BLaER1 treated with 17β-estradiol and CSF1 and Interleukin-3, amounts not matched to agents 10 nM and 100 nM (cell line): Measurements from ENCODE around the gene LCOR.

Experiments
- H3K27ac ChIP-seq, 11 experiments: shearing (Covaris generic); formaldehyde crosslinking; 2 replicates each; pipeline ENCODE4 v1.8.1; 2022
- H3K27me3 ChIP-seq, 11 experiments: shearing (Covaris generic); formaldehyde crosslinking; 2 replicates each; pipeline ENCODE4 v1.8.1; 2022
- H3K36me3 ChIP-seq, 11 experiments: shearing (Covaris generic); formaldehyde crosslinking; 2 replicates each; pipeline ENCODE4 v1.8.1; 2022
- H3K4me1 ChIP-seq, 10 experiments: shearing (Covaris generic); formaldehyde crosslinking; 2 replicates each; pipeline ENCODE4 v1.8.1; 2022
- H3K4me2 ChIP-seq, 11 experiments: shearing (Covaris generic); formaldehyde crosslinking; 2 replicates each; pipeline ENCODE4 v1.8.1; 2022
- H3K4me3 ChIP-seq, 10 experiments: shearing (Covaris generic); formaldehyde crosslinking; 2 replicates each; pipeline ENCODE4 v1.8.1; 2022
- H3K9ac ChIP-seq, 11 experiments: shearing (Covaris generic); formaldehyde crosslinking; 2 replicates each; pipeline ENCODE4 v1.8.1; 2022
- H3K9me3 ChIP-seq, 11 experiments: shearing (Covaris generic); formaldehyde crosslinking; replicated peaks in 1 of 11; 2 replicates each; pipeline ENCODE4 v1.8.1; 2022
- H4K20me1 ChIP-seq, 11 experiments: shearing (Covaris generic); formaldehyde crosslinking; 2 replicates each; pipeline ENCODE4 v1.8.1; 2022
- Cebpa-rat ChIP-seq, 11 experiments: shearing (Covaris generic); IDR thresholded peaks; 2 replicates each; pipeline ENCODE4 v1.8.1; 2022

LCOR gene

GRCh38 chr10:96971324-96971723, 139.2 kb downstream of the LCOR start:
- Histone ChIP-seq H3K9ac (no peak overlapping the region), H4K20me1 (peaks cover 0 to 8% (median 0%) of the 10 kb centered on the region in 11 experiments; a peak in 1 of 22 replicates), H3K4me1 (peaks cover 12 to 23% (median 15%) of the 10 kb centered on the region in 10 experiments), H3K27me3 (no peaks in the 10 kb centered on the region), H3K9me3 (no peaks in the 10 kb centered on the region), H3K27ac (no peak overlapping the region), H3K36me3 (peaks cover 0 to 19% (median 5%) of the 10 kb centered on the region in 11 experiments; a peak in 13 of 22 replicates), H3K4me2 (no peak overlapping the region), H3K4me3 (no peak overlapping the region)
- TF ChIP-seq Cebpa-rat (IDR thresholded peaks at IDR 0.05), result no peak

- H3K9ac ChIP-seq, result no peak overlapping the region
- 0 out of 22 replicates have a peak, but pooled peaks cover 0 to 8% (median 0%) of the 10 kb centered on the region in 11 experiments for H4K20me1 ChIP-seq
- H3K27ac ChIP-seq, result no peak overlapping the region
- H3K4me3 ChIP-seq, result no peak overlapping the region
- peaks cover 0 to 9% (median 2%) of the 10 kb centered on the region in 11 experiments; a peak in 6 of 22 replicates for H3K36me3 ChIP-seq
- no peak overlapping the region for H3K4me2 ChIP-seq
- H3K4me1 ChIP-seq, result peaks cover 12 to 23% (median 15%) of the 10 kb centered on the region in 10 experiments
- TF ChIP-seq Cebpa-rat (IDR thresholded peaks at IDR 0.05), result no peak
- no peaks in the 10 kb centered on the region for H3K9me3 ChIP-seq
- H3K27me3 ChIP-seq, result no peaks in the 10 kb centered on the region
Observed at GRCh38 chr10:96972264-96972663, 140.2 kb downstream of the LCOR start.

DNA sequence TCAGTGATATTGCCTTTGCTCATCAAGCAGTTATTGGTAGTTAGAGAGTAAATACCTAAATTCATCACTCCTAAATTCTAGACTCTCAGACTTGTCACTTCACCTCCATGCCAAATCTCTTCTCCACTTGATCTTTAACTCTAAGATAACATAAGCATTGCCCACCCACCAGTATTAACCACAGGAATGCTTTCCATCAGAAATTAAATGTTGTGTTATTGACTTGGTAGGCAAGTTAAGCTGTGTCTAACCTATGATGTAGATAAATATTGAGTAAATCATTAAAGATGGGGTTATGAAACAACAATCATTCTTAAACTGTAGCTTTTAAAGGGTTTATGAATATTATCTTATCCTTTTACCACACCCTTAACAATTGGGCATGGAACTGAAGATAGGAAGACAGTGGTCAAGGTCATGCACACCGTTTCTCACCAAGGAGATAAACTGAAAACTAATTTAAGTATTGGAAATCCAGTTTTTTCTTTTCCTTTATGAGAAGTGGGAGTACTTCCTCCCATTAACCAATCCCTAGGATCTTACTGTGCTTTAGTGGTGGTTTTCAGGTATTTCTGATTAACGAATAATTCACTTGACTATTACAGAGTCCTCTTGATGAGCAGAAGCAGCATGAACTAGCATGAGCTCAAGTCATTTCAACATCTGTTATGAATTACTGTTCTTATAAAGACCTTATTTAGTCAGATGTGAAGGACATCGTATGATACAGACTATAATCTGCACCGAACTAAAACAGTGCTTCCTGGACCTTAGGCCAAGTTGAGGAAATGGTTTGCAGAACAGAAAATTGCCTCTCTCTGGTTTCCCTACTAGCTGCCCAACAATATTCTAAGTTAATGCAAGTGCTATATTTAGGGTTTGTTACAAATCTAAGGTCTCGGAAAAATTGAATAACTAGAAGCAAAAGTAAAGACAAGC, 142.0 kb downstream of the LCOR start:
- H3K36me3 ChIP-seq, result peaks cover 0 to 14% (median 3%) of the 10 kb centered on the region in 11 experiments; a peak in 5 of 22 replicates
- no peaks in the 10 kb centered on the region for H3K9me3 ChIP-seq
- 0 out of 22 replicates have a peak, but pooled peaks cover 0 to 4% (median 0%) of the 10 kb centered on the region in 11 experiments for H4K20me1 ChIP-seq
- H3K4me3 ChIP-seq, result no peak overlapping the region
- TF ChIP-seq Cebpa-rat (IDR thresholded peaks at IDR 0.05), result no peak
- no peaks in the 10 kb centered on the region for H3K27me3 ChIP-seq
- H3K4me1 ChIP-seq, result peaks cover 12 to 23% (median 15%) of the 10 kb centered on the region in 10 experiments
- no peak overlapping the region for H3K9ac ChIP-seq
- H3K27ac ChIP-seq, result 0 out of 22 replicates have a peak overlapping the region, but pooled peaks of 1 of the 11 experiments have one; percentile 16
- H3K4me2 ChIP-seq, result peak overlapping the region; percentile 14 to 75 (median 31); a peak in 20 of 22 replicates

DNA sequence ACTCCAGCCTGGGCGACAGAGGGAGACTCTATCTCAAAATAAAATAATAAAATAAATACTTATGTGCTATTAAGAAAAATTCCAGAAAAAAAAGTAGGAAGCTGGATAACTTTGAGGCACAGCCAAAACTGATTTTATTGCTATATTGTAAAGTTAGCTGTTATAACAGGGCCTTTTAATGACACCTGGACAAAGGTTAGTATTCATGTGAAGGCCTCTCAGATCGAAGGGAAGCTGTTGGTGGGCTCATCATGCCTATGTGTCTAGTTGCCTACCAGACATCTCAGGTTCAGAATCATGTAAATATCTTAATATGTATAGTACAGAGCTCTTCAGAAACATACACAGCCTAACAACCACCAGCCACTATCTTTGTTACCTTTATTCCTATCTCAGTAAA, 143.0 kb downstream of the LCOR start:
- peak overlapping the region in 1 of 11 experiments; percentile 16; a peak in 1 of 22 replicates for H3K27ac ChIP-seq
- H4K20me1 ChIP-seq, result 0 out of 22 replicates have a peak, but pooled peaks cover 0 to 4% (median 0%) of the 10 kb centered on the region in 11 experiments
- no peaks in the 10 kb centered on the region for H3K27me3 ChIP-seq

DNA sequence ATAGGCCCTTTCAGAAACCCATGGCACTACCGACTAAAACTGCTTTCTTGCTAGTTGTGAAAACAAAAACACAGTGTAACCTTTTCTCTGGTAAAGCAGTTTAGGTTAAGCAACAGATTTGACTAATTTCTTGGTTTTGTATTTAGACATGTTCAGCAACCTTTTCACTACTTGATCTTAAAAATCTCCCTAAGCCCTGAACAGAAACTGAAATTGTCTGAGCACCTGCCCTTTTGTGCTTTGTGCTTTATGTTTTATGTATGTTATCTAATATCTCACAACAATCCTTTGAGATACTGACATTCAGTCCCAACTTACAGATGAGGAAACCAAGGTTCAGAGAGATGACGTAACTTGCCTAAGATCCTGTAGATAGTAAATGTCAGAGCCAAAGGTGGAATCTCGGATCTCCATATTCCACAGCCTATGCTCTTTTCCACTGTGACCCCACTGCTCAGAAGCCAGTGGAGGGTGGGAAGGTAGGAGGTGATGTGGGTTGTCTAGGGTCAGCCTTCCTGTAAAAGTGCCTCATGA, 146.6 kb downstream of the LCOR start:
- no peaks in the 10 kb centered on the region for H4K20me1 ChIP-seq
- no peak overlapping the region for H3K9ac ChIP-seq
- no peak overlapping the region for H3K4me2 ChIP-seq
- no peak overlapping the region for H3K27ac ChIP-seq
- no peak overlapping the region for H3K4me3 ChIP-seq
- peaks cover 0 to 4% (median 0%) of the 10 kb centered on the region in 11 experiments; a peak in 1 of 22 replicates for H3K9me3 ChIP-seq
- no peaks in the 10 kb centered on the region for H3K27me3 ChIP-seq
- no peak for TF ChIP-seq Cebpa-rat (IDR thresholded peaks at IDR 0.05)
- H3K4me1 ChIP-seq, result peaks cover 18 to 23% (median 21%) of the 10 kb centered on the region in 10 experiments
- peaks cover 28 to 57% (median 37%) of the 10 kb centered on the region in 11 experiments for H3K36me3 ChIP-seq

More for the DNA sequence above, 143.0 kb downstream of the LCOR start:
- TF ChIP-seq Cebpa-rat (IDR thresholded peaks at IDR 0.05), result no peak
- H3K9me3 ChIP-seq, result no peaks in the 10 kb centered on the region
- H3K4me1 ChIP-seq, result peaks cover 12 to 23% (median 15%) of the 10 kb centered on the region in 10 experiments
- H3K4me3 ChIP-seq, result no peak overlapping the region
- H3K4me2 ChIP-seq, result peak overlapping the region in 5 of 11 experiments; percentile 14 to 75 (median 42); a peak in 8 of 22 replicates
- peaks cover 0 to 25% (median 5%) of the 10 kb centered on the region in 11 experiments; a peak in 7 of 22 replicates for H3K36me3 ChIP-seq
- no peak overlapping the region for H3K9ac ChIP-seq

DNA sequence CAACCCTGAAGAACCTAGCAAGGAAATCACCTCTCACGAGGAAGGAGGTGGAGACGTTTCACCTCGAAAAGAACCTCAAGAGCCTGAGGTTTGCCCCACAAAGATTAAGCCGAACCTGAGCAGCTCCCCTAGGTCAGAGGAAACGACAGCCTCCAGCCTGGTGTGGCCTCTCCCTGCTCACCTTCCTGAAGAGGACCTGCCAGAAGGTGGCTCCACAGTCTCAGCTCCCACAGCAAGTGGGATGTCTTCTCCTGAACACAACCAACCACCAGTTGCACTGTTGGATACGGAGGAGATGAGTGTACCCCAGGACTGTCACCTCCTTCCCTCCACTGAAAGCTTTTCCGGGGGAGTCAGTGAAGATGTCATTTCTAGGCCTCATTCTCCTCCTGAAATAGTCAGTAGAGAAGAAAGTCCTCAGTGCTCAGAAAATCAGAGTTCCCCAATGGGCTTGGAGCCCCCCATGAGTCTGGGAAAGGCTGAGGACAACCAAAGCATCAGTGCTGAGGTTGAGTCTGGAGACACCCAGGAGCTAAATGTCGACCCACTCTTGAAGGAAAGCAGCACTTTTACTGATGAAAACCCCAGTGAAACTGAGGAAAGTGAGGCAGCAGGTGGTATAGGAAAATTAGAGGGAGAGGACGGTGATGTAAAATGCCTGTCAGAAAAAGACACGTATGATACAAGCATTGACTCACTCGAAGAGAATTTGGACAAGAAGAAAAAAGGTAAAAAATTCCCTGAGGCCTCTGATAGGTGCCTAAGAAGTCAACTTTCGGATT, 150.2 kb downstream of the LCOR start:
- H4K20me1 ChIP-seq, result peaks cover 0 to 12% (median 0%) of the 10 kb centered on the region in 11 experiments; a peak in 4 of 22 replicates
- H3K9me3 ChIP-seq, result peaks cover 0 to 4% (median 0%) of the 10 kb centered on the region in 11 experiments; a peak in 1 of 22 replicates

GRCh38 chr10:96984541-96985131, 152.5 kb downstream of the LCOR start:
- Histone ChIP-seq H3K36me3 (peaks cover 27 to 60% (median 38%) of the 10 kb centered on the region in 11 experiments), H3K4me1 (peaks cover 24 to 36% (median 31%) of the 10 kb centered on the region in 10 experiments), H3K9ac (peak overlapping the region; percentile 2 to 72 (median 56); a peak in 18 of 22 replicates), H3K9me3 (peaks cover 0 to 4% (median 0%) of the 10 kb centered on the region in 11 experiments; a peak in 1 of 22 replicates), H3K4me3 (peak overlapping the region; percentile 11 to 47 (median 30); a peak in 12 of 20 replicates), H3K27ac (peak overlapping the region in 10 of 11 experiments; percentile 4 to 81 (median 73); a peak in 18 of 22 replicates), H3K4me2 (peak overlapping the region; percentile 79 to 93 (median 85)), H4K20me1 (peaks cover 0 to 12% (median 0%) of the 10 kb centered on the region in 11 experiments; a peak in 4 of 22 replicates), H3K27me3 (no peaks in the 10 kb centered on the region)
- TF ChIP-seq Cebpa-rat (IDR thresholded peaks at IDR 0.05), result no peak

More for the DNA sequence above, 150.2 kb downstream of the LCOR start:
- H3K4me2 ChIP-seq, result no peak overlapping the region
- no peak overlapping the region for H3K4me3 ChIP-seq
- H3K27me3 ChIP-seq, result no peaks in the 10 kb centered on the region
- H3K36me3 ChIP-seq, result peaks cover 27 to 65% (median 36%) of the 10 kb centered on the region in 11 experiments
- no peak for TF ChIP-seq Cebpa-rat (IDR thresholded peaks at IDR 0.05)
- no peak overlapping the region for H3K9ac ChIP-seq
- H3K27ac ChIP-seq, result no peak overlapping the region
- H3K4me1 ChIP-seq, result peaks cover 24 to 36% (median 31%) of the 10 kb centered on the region in 10 experiments
